ENCODE results near the gene ADORA1.

DNA sequence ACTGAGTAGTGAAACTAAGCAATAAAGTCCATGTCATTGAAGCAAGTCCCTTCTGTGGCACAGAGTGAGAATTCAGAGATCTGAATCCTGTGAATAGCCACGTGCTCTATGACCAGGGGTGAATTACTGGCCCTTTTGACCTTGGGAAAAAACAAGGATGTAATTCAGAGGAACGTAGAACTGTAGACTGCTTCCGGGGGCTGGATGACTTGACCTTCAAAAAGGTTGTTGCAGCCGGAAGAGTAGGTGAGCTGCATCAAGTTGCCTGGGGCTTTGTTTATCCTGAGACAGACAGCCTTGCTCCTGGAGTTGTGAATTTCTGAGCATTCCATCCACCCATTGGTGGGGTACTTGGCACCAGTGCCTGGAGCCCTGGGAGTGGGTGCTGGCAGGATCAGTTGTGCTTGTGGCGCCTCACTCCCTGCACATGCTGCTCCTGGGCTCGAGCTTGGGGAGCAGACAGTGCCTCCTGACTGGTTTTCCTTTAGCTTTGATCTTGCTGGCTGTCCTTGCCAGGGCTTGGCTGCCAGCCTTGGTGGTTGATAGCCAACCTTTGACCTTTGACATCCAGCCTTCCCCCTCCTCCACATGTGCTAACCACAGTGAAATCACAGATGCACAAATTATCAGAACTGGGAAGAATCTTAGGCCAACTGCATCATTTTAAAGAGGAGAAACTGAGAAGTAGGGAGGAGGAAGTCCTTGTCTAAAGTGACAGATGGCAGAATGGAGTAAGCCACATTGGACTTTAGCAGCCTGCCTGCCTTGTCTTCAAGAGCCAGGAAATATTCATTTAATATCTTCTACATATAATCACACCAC is 25.5 kb upstream of the ADORA1 start:
- TF ChIP-seq, protein P1, sequence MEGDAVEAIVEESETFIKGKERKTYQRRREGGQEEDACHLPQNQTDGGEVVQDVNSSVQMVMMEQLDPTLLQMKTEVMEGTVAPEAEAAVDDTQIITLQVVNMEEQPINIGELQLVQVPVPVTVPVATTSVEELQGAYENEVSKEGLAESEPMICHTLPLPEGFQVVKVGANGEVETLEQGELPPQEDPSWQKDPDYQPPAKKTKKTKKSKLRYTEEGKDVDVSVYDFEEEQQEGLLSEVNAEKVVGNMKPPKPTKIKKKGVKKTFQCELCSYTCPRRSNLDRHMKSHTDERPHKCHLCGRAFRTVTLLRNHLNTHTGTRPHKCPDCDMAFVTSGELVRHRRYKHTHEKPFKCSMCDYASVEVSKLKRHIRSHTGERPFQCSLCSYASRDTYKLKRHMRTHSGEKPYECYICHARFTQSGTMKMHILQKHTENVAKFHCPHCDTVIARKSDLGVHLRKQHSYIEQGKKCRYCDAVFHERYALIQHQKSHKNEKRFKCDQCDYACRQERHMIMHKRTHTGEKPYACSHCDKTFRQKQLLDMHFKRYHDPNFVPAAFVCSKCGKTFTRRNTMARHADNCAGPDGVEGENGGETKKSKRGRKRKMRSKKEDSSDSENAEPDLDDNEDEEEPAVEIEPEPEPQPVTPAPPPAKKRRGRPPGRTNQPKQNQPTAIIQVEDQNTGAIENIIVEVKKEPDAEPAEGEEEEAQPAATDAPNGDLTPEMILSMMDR (IDR thresholded peaks at IDR 0.05): no peak
- no peak for TF ChIP-seq POLR2AphosphoS5 (IDR thresholded peaks at IDR 0.05)

Data from prostate gland (tissue), 2 donors.